Neuron (in vitro differentiated cells): Measurements from ENCODE around the gene AOAH.

Experiments used
- H2AFZ ChIP-seq: one replicate; pipeline ENCODE4 v1.6.1; 2013; ENCODE audit warnings: low read depth, mild to moderate bottlenecking, inconsistent platforms, low read length, moderate library complexity
- H3K27me3 ChIP-seq: one replicate; pipeline ENCODE4 v1.6.1; 2013; ENCODE audit warnings: low read length; ENCODE audit not compliant: insufficient read depth
- H3K36me3 ChIP-seq: one replicate; pipeline ENCODE4 v1.6.1; 2013; ENCODE audit warnings: low read length; ENCODE audit not compliant: insufficient read depth
- H3K4me1 ChIP-seq: one replicate; pipeline ENCODE4 v1.6.1; 2013; ENCODE audit warnings: low read length; ENCODE audit not compliant: insufficient read depth
- H3K4me3 ChIP-seq: 2 replicates; pipeline ENCODE4 v1.5.1; 2013; ENCODE audit warnings: mild to moderate bottlenecking, low read length, moderate library complexity
- H3K9me3 ChIP-seq: one replicate; pipeline ENCODE4 v1.6.1; 2013; ENCODE audit warnings: low read length

The AOAH gene

DNA sequence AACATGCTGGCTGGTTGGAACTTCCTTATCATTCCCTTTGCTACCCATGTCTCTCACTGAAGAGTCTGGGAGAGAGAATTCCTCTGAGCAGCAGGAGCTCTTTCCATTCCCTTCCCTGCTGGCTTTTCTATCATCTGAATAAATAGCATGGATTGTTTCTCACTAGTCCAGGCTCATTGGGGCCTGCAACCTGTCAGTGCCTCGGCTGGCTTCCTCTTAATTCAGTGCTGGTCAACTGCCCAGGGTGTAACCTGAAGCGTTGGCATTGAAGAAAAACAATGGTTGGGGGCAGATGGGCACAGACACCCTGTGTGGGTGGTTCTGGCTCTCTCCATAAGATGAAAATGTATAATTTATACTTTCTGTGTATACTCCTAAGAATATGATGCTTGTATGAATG lies 179.0 kb downstream of the AOAH start:
- H3K4me3 ChIP-seq, result no peak overlapping the region
- H3K9me3 ChIP-seq, result no peaks in the 10 kb centered on the region
- no peak overlapping the region for H2AFZ ChIP-seq
- peaks cover 4% of the 10 kb centered on the region for H3K4me1 ChIP-seq
- H3K27me3 ChIP-seq, result no peaks in the 10 kb centered on the region
- H3K36me3 ChIP-seq, result no peaks in the 10 kb centered on the region

DNA sequence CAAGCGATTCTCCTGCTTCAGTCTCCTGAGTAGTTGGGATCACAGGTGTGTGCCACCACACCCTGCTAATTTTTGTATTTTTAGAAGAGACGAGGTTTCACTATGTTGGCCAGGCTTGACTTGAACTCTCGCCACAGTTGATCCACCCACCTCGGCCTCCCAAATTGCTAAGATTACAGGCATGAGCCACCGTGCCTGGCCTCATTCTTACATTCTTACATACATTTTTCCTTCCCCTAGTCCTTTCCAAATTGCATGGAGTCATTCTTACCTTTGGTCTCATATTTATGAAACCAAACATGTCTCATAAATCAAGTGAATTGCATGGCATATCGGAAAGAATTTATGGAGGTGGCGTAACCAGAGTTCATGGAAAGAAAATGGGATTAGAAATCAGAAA lies 186.2 kb downstream of the AOAH start:
- Histone ChIP-seq H3K36me3 (no peaks in the 10 kb centered on the region), H2AFZ (no peak overlapping the region), H3K9me3 (no peaks in the 10 kb centered on the region), H3K4me3 (no peak overlapping the region), H3K27me3 (no peaks in the 10 kb centered on the region), H3K4me1 (no peaks in the 10 kb centered on the region)

DNA sequence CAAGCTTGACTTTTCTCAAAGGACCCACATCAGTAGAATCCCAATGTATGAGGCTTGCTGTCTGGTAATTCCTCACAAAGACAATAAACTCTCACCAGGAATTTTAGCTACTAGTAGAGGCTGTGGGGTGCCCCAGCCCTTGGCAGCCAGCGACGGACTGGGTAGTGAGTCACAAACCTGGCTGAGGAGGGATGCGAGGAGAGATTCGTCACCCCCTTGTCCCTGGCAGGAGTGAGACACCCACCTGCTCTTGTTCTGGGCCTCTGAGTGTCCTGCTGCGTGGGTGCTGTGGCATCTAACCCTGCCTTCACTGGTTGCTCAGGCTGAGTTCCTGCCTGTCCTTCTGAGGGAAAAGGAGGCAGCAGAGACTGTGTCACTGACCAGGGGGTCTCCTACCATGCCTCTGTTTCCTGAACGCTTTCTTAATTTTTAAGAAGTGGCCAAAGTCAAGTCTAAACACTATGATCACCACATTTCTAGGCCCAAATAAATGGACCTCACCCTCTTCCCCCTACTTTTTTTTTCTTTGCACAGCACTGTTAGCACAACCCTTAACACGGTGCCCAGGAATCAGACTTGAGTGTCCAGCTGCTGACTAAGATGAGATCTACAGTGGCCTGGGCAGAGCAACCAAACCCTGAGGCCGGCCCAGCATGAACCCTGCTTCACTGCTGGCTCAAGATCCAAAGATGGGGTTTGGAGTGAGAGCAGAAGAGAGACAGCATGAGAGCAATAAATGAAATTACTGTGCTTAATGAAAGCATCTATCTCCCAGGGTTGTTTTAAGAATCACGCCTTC lies 188.2 kb downstream of the AOAH start:
- H3K36me3 ChIP-seq, result no peaks in the 10 kb centered on the region
- H3K4me3 ChIP-seq, result no peak overlapping the region
- H2AFZ ChIP-seq, result no peak overlapping the region
- H3K4me1 ChIP-seq, result no peaks in the 10 kb centered on the region
- no peaks in the 10 kb centered on the region for H3K9me3 ChIP-seq
- H3K27me3 ChIP-seq, result no peaks in the 10 kb centered on the region

DNA sequence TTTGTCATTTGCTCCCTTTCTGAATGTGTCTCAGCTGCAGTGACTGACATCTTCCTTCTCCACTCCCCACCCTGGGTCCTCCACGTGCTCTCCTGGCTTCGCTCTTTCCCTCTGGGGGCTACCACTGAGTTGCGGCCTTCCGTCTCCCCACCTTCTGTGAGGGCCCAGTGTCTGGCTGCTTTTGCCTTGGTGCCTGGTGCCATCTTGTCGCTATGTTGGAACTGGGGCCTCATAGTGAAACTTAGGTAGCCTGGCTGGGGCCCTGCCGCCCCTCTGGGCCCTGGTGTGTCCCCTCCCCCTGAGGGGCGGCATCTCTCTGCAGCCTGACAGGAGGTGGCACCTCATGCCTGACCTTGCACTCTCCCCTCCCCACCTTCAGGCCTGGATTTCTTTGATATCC lies 190.6 kb downstream of the AOAH start:
- H3K27me3 ChIP-seq, result no peaks in the 10 kb centered on the region
- H3K9me3 ChIP-seq, result no peaks in the 10 kb centered on the region
- H3K4me3 ChIP-seq, result no peak overlapping the region
- H3K36me3 ChIP-seq, result no peaks in the 10 kb centered on the region
- no peaks in the 10 kb centered on the region for H3K4me1 ChIP-seq
- no peak overlapping the region for H2AFZ ChIP-seq

DNA sequence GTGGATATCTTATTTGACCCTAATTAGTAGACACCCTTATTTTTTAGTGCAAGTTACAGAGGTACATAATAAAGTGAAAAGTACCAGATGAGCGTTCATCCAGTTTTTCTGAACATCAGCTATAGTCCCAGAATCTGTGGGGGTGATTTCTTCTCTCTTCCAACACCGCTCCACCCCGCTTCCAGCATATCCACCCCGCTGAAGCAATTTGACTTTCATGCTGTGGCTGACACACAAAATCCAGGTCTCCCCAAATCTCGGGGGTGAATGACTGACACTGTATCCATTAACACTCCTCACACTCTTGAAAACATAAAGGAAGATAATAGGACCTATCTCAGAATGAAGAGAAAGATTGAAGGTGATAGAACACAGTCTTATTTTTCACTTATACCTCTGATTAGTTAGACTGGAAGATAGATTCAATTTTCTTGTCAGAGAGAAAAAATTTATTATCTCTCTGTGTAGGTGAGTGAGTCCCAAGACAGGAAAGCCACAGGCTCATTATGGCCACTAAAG lies 191.3 kb downstream of the AOAH start:
- H3K27me3 ChIP-seq, result no peaks in the 10 kb centered on the region
- H3K9me3 ChIP-seq, result no peaks in the 10 kb centered on the region
- H2AFZ ChIP-seq, result no peak overlapping the region
- H3K4me3 ChIP-seq, result no peak overlapping the region
- no peaks in the 10 kb centered on the region for H3K36me3 ChIP-seq
- H3K4me1 ChIP-seq, result no peaks in the 10 kb centered on the region

DNA sequence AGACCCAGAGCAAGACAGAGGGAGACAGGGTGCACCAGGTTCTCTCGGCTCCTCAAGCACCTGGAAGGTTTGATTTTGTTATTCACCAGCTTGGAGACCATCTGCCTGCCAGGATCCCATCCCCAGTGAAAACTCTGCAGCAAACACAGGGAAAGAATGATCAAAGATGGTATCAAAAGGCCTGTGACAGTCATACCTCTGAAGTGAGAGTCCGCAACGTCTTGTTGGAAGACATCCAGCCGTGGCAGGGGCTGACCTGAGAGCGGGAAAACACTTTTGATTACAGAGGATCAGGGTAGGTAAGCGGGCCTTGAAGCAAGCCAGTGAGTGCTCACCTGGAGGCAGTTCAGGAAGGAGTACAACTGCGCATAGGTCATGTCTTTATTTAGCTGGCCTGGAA lies 192.3 kb downstream of the AOAH start:
- no peaks in the 10 kb centered on the region for H3K36me3 ChIP-seq
- H3K4me1 ChIP-seq, result no peaks in the 10 kb centered on the region
- H3K9me3 ChIP-seq, result no peaks in the 10 kb centered on the region
- H3K4me3 ChIP-seq, result no peak overlapping the region
- no peaks in the 10 kb centered on the region for H3K27me3 ChIP-seq
- H2AFZ ChIP-seq, result no peak overlapping the region

DNA sequence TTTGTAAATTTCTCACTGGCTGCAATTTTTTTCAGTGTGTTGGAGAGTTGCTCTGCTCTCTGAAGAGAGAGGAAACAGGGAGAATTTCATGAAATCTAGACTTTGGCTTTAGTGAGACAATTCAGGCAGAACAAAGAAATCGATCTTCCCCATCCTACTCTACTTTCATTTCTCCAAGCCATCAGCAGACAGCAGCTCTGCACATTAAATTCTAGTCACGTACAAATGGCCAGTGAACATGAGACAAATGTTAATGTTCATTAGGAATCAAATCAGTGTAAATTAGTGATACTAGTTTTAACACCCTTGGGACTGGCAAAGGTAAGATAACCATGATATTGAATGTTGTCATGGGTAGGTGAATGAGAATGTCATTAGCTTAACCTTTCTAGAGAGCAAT lies 193.8 kb downstream of the AOAH start:
- H3K9me3 ChIP-seq, result no peaks in the 10 kb centered on the region
- H3K36me3 ChIP-seq, result no peaks in the 10 kb centered on the region
- no peak overlapping the region for H3K4me3 ChIP-seq
- no peak overlapping the region for H2AFZ ChIP-seq
- no peaks in the 10 kb centered on the region for H3K27me3 ChIP-seq
- no peaks in the 10 kb centered on the region for H3K4me1 ChIP-seq

DNA sequence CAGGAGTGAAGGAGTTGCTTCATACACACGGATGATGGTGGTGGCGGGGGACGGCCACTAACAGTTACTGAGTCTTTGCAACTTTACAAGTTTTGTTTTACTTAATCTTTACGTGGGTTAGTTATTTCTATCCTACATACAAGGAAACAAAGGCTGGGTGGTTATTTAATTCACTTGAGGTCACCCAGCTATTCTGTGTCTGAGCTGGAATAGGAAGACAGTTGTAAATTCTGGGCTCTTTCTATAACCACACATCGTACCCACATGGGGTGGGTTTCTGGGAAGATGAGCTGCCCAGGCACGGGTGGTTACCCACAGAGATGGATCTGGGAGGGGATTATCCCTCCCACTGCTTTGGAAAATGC lies 196.8 kb downstream of the AOAH start:
- Histone ChIP-seq H2AFZ (no peak overlapping the region), H3K9me3 (no peaks in the 10 kb centered on the region), H3K36me3 (no peaks in the 10 kb centered on the region)

DNA sequence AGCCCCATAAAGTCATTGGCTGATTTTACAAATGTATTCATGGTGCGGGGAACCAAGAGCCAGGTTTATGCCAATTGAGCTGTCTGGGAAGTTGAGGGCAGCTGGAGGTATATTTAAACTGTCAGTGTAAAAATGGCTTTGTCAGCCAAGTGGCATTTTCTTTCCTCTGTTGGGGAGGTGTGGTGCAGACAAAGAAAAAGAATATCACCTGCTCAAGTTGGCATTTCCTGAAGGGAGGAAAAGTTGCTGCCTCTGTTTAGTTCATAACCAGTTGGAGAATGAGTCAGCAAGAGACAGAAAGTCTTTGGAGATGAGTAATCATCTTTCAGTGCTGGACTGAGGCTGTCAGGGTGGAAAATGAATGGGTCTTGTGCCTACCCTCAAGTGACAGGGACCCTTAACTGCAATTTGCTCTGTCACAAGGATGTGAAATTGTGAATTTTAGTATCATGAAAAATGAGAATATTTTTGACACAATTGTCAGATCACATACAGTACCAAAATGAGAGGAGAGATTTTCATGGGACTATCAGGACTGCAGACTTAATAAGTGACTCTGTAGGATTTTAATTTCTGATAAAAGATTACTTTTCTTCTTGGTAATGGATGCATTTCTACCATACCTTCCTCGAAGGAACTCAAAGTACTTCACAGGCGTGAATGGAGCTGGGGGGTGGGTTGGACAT lies 197.3 kb downstream of the AOAH start:
- Histone ChIP-seq H3K4me1 (peaks cover 3% of the 10 kb centered on the region), H3K36me3 (no peaks in the 10 kb centered on the region), H3K27me3 (no peaks in the 10 kb centered on the region), H3K9me3 (no peaks in the 10 kb centered on the region), H2AFZ (no peak overlapping the region), H3K4me3 (no peak overlapping the region)

More for the DNA sequence above, 196.8 kb downstream of the AOAH start:
- Histone ChIP-seq H3K4me3 (no peak overlapping the region), H3K4me1 (peaks cover 3% of the 10 kb centered on the region), H3K27me3 (no peaks in the 10 kb centered on the region)

DNA sequence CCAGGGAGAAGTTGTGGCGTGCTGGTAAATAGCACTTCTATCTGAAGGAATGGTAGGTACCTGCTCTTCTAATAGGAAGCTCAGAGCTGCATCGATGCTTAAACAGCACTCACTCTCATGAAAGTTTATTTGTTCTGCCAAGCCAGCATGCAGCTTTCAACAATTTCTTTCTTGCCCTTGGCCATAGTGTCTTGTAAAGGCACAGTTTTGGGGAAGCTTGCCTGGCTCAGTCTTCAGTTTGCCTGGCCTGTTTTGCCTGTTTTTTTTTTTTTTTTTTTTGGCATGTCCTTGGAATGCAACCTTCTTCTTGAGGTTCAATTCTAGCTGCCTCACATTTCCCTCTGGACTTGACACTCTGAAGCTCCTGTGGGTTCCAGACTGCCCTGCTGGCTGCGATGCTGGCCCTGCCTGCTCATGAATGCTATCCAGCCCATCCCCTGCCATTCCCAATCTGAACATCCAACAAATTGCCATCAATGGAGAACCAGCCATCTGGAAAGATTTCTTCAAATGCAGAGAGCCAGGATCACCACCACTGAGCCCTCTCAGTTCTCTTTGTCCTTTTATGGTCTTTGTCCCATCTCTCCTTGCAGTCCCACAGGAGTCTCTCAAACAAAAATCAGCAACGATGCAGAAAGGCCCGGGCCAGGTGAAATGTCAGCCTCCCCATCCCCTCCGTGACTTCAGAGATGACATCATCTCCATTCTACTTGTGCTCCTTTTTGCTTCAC lies 200.8 kb downstream of the AOAH start:
- H3K9me3 ChIP-seq, result no peaks in the 10 kb centered on the region
- no peak overlapping the region for H2AFZ ChIP-seq
- H3K27me3 ChIP-seq, result no peaks in the 10 kb centered on the region
- H3K4me3 ChIP-seq, result no peak overlapping the region
- H3K36me3 ChIP-seq, result no peaks in the 10 kb centered on the region
- H3K4me1 ChIP-seq, result peaks cover 3% of the 10 kb centered on the region

DNA sequence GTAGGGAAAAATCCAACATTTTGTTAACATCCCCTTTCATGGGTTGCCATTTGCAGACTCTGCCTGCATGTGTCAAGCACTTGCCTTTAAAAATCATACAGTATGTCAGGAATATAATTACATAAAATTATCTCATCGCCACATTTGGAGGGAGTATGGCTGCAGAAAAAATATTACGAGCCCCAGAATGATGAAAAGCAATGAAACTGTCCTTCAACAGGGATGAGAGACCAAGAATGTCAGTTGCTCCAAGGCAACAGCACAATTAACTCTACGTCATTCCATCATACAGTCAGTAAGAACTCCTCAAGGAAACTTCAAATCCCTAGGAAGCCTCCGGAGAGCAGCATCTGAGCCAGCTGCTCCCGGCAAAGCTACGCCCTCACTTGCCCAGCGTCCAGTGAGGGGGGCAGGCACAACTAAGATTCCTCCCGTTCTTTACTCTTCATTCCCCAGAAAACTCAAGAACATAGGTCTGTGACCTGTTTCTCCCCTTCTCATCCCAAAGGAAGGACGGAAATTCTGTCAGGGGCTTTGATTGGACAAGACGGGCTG lies 201.8 kb downstream of the AOAH start:
- Histone ChIP-seq H3K27me3 (no peaks in the 10 kb centered on the region), H3K36me3 (no peaks in the 10 kb centered on the region), H3K4me3 (no peak overlapping the region), H3K4me1 (peaks cover 3% of the 10 kb centered on the region), H3K9me3 (no peaks in the 10 kb centered on the region), H2AFZ (no peak overlapping the region)

DNA sequence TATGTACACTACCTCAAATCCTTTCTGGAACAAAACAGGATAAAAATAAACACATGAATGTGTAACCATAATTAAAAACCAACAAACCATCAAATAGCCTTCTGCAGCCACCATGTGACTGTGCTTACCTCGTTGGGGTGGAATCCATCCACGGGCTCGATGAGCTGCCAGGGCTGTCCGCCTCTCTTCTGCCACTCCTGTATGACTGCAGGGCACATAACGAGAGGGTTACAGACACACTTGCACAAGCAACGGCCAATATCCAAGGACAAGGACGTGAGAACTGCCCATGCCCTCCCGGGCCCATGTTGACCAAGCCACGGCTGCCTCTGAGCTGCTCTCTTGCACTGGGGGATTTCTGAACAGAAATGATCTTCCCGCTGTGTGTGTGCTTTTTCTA lies 202.4 kb downstream of the AOAH start:
- Histone ChIP-seq H3K4me1 (peaks cover 3% of the 10 kb centered on the region), H3K4me3 (no peak overlapping the region), H2AFZ (no peak overlapping the region), H3K27me3 (no peaks in the 10 kb centered on the region), H3K36me3 (no peaks in the 10 kb centered on the region), H3K9me3 (no peaks in the 10 kb centered on the region)

DNA sequence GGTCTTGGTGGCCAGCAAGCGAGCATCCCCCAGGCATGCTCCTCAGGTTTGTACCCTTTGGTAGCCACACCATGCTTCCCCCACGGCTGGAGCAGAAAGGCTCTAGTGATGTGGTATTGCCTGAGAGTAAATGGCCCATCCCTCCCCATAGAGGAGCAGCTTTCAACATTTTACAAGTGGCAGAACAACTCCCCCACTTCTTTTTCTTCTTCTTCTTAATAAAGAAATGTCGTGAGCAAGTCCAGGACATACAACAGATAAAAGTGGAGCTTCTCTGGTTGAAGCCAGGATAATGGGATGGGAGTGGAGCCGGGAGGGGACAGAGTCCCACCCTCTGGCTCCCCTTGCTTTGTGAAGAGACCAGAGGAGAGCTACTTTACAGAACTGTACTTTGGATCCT lies 203.2 kb downstream of the AOAH start:
- no peaks in the 10 kb centered on the region for H3K36me3 ChIP-seq
- no peak overlapping the region for H2AFZ ChIP-seq
- H3K9me3 ChIP-seq, result no peaks in the 10 kb centered on the region
- H3K27me3 ChIP-seq, result no peaks in the 10 kb centered on the region
- H3K4me3 ChIP-seq, result no peak overlapping the region
- H3K4me1 ChIP-seq, result peaks cover 8% of the 10 kb centered on the region
